Measurements from ENCODE around the gene GTF2B.
"Not testable (repeated sequence)": the region's sequence is repeated elsewhere in the genome, so short reads cannot be mapped to it uniquely, and the experiment has no call there.

GTF2B gene

GRCh38 chr1:88891318-88891950, at the start of gene GTF2B:
GTF2B (minus strand) TSS chr1:88891567; CDS start chr1:88891499, 68 bp downstream.
- DNase-seq (ENCODE audit: low spot score), result peak; percentile 95

GRCh38 chr1:88938528-88938927, 47.2 kb upstream of the GTF2B start:
- DNase-seq (ENCODE audit: low spot score), result not testable (repeated sequence)

GRCh38 chr1:88936760-88937342, 45.5 kb upstream of the GTF2B start:
- no peak for DNase-seq (ENCODE audit: low spot score)

GRCh38 chr1:88936223-88936523, 44.8 kb upstream of the GTF2B start:
- no peak for DNase-seq (ENCODE audit: low spot score)

GRCh38 chr1:88935522-88936222, 44.3 kb upstream of the GTF2B start:
- peak; percentile 32 for DNase-seq (ENCODE audit: low spot score)

GRCh38 chr1:88930176-88930575, 38.8 kb upstream of the GTF2B start:
- DNase-seq (ENCODE audit: low spot score), result not testable (repeated sequence)

GRCh38 chr1:88923224-88923623, 31.9 kb upstream of the GTF2B start:
- DNase-seq (ENCODE audit: low spot score), result no peak

GRCh38 chr1:88922214-88922613, 30.8 kb upstream of the GTF2B start:
- no peak for DNase-seq (ENCODE audit: low spot score)

- no peak for DNase-seq (ENCODE audit: low spot score)
Observed at GRCh38 chr1:88920845-88921244, 29.5 kb upstream of the GTF2B start.

- DNase-seq (ENCODE audit: low spot score), result no peak
Observed at GRCh38 chr1:88917321-88918025, 26.1 kb upstream of the GTF2B start.

GRCh38 chr1:88916883-88917282, 25.5 kb upstream of the GTF2B start:
- no peak for DNase-seq (ENCODE audit: low spot score)

- not testable (repeated sequence) for DNase-seq (ENCODE audit: low spot score)
Observed at GRCh38 chr1:88911800-88912199, 20.4 kb upstream of the GTF2B start.

GRCh38 chr1:88911161-88911560, 19.8 kb upstream of the GTF2B start:
- no peak for DNase-seq (ENCODE audit: low spot score)

- DNase-seq (ENCODE audit: low spot score), result no peak
Observed at GRCh38 chr1:88910401-88910800, 19.0 kb upstream of the GTF2B start.

GRCh38 chr1:88900883-88901282, 9.5 kb upstream of the GTF2B start:
- no peak for DNase-seq (ENCODE audit: low spot score)

- no peak for DNase-seq (ENCODE audit: low spot score)
Observed at GRCh38 chr1:88897070-88897730, 5.8 kb upstream of the GTF2B start.

GRCh38 chr1:88892357-88892877, 1.1 kb upstream of the GTF2B start:
- peak; percentile 39 for DNase-seq (ENCODE audit: low spot score)

GRCh38 chr1:88891951-88892340, 579 bp upstream of the GTF2B start:
- no peak for DNase-seq (ENCODE audit: low spot score)

GRCh38 chr1:88890791-88891317, 513 bp downstream of the GTF2B start:
- DNase-seq (ENCODE audit: low spot score), result peak; percentile 26

GRCh38 chr1:88890131-88890530, 1.2 kb downstream of the GTF2B start:
- no peak for DNase-seq (ENCODE audit: low spot score)

GRCh38 chr1:88888750-88889149, 2.6 kb downstream of the GTF2B start:
- DNase-seq (ENCODE audit: low spot score), result peak; percentile 37

- no peak for DNase-seq (ENCODE audit: low spot score)
Observed at GRCh38 chr1:88885933-88886332, 5.4 kb downstream of the GTF2B start.

Measured in activated CD4-positive, alpha-beta T cell treated with anti-CD3 and anti-CD28 coated beads, Interleukin-2, Interleukin-4, amounts not matched to agents 100 ng/mL and 50 ng/mL, durations not matched to agents 16 hours and 8 hours (primary cell).